B cell (primary cell): Measurements from ENCODE around the gene AHRR. TPM values are rescaled to one million over a fixed set of nuclear protein-coding genes. Genes with fewer than 3 reads are reported as not detected.

Source experiments
- ATAC-seq: fragments of 200-7000 bp; cut with Tn5 transposase; one replicate; pipeline ENCODE4 v1.10.0; 2021; ENCODE audit warnings: low read depth, mild to moderate bottlenecking, moderate number of reproducible peaks, moderate library complexity
- CTCF ChIA-PET: fragments of 350-600 bp; sonication (Branson Sonifier 250); formaldehyde crosslinking; loops from one replicate; lab custom pipeline; 2021; ENCODE audit warnings: antibody characterized with exemption, inconsistent platforms; lab: Charles Lee
- POLR2A ChIA-PET: fragments of 350-600 bp; sonication (Branson Sonifier 250); formaldehyde crosslinking; loops from one replicate; lab custom pipeline; 2021; ENCODE audit warnings: antibody characterized with exemption; lab: Charles Lee
- DNase-seq: peaks from one replicate; pipeline ENCODE4 v3.0.0; 2013
- H2AFZ ChIP-seq: 2 replicates; pipeline ENCODE4 v1.6.1; 2012; ENCODE audit warnings: mild to moderate bottlenecking, low read depth, low read length; ENCODE audit not compliant: insufficient read depth, poor library complexity, severe bottlenecking
- H3K27ac ChIP-seq, 2 donors: 1 replicate in 1 of 2; 2 replicates in 1 of 2; pipeline ENCODE4 v1.5.1; 2012 to 2013; ENCODE audit warnings: low read length in 2 of 2, mild to moderate bottlenecking in 2 of 2, moderate library complexity in 1 of 2
- H3K27me3 ChIP-seq, 4 experiments: fragments of 200-600 bp in 1 of 4; sonication (generic) in 1 of 4; replicated peaks in 1 of 4; 1 replicate in 2 of 4; 2 replicates in 2 of 4; pipeline versions ENCODE4 v1.6.1 to v1.7.0; 2013 to 2016; ENCODE audit warnings: low read length in 3 of 4, mild to moderate bottlenecking in 2 of 4, mixed read lengths in 1 of 4, moderate library complexity in 1 of 4; ENCODE audit not compliant: insufficient read depth in 4 of 4, control insufficient read depth in 3 of 4; ENCODE audit errors: control extremely low read depth in 1 of 4
- H3K36me3 ChIP-seq, 2 experiments: replicated peaks in 1 of 2; 1 replicate in 1 of 2; 2 replicates in 1 of 2; pipeline versions ENCODE4 v1.6.1 to v1.7.1; 2013; ENCODE audit warnings: low read length in 1 of 2; ENCODE audit not compliant: insufficient read depth in 2 of 2, control insufficient read depth in 1 of 2; ENCODE audit errors: control extremely low read depth in 1 of 2, extremely low read depth in 1 of 2
- H3K4me1 ChIP-seq, 2 donors: fragments of 200-600 bp in 1 of 2; sonication (generic) in 1 of 2; 1 replicate in 1 of 2; 2 replicates in 1 of 2; pipeline versions ENCODE4 v1.5.1 to v1.6.1; 2013 to 2017; ENCODE audit warnings: low read length in 2 of 2; ENCODE audit not compliant: control insufficient read depth in 2 of 2, insufficient read depth in 2 of 2
- H3K4me2 ChIP-seq: replicated peaks from 2 replicates; pipeline ENCODE3; 2012; ENCODE audit warnings: mild to moderate bottlenecking, low read depth, low read length; ENCODE audit not compliant: poor library complexity, severe bottlenecking
- H3K4me3 ChIP-seq, 5 experiments: fragments of 200-600 bp in 1 of 5; sonication (generic) in 1 of 5; 1 replicate in 3 of 5; 2 replicates in 2 of 5; pipeline versions ENCODE4 v1.5.1 to v1.7.0; 2011 to 2016; ENCODE audit warnings: low read length in 4 of 5, mild to moderate bottlenecking in 4 of 5, low read depth in 2 of 5, control low read depth in 1 of 5, moderate library complexity in 1 of 5; ENCODE audit not compliant: insufficient read depth in 1 of 5; ENCODE audit errors: control extremely low read depth in 1 of 5, extremely low read depth in 1 of 5
- H3K79me2 ChIP-seq: fragments of 200-600 bp; sonication (generic); one replicate; pipeline ENCODE4 v1.6.0; 2016; ENCODE audit warnings: low read length; ENCODE audit not compliant: control insufficient read depth, insufficient read depth
- H3K9ac ChIP-seq: fragments of 200-600 bp; sonication (generic); 2 replicates; pipeline ENCODE4 v1.6.1; 2017; ENCODE audit warnings: mild to moderate bottlenecking, low read length, moderate library complexity
- H3K9me3 ChIP-seq, 3 donors: one replicate each; pipeline versions ENCODE4 v1.6.1 to v1.7.1; 2013; ENCODE audit warnings: low read length in 2 of 3; ENCODE audit not compliant: control insufficient read depth in 2 of 3, insufficient read depth in 1 of 3; ENCODE audit errors: control extremely low read depth in 1 of 3
- H4K20me1 ChIP-seq: 2 replicates; pipeline ENCODE4 v1.6.0; 2012; ENCODE audit warnings: mild to moderate bottlenecking, low read length; ENCODE audit not compliant: insufficient read depth, control insufficient read depth, poor library complexity, severe bottlenecking
- H3K27ac Mint-ChIP-seq: one replicate; pipeline ENCODE4 v1.8.0; 2021; ENCODE audit warnings: mixed read lengths
- H3K27me3 Mint-ChIP-seq: one replicate; pipeline ENCODE4 v1.8.0; 2021; ENCODE audit warnings: mixed read lengths
- H3K4me1 Mint-ChIP-seq: one replicate; pipeline ENCODE4 v1.8.0; 2021; ENCODE audit warnings: mixed read lengths
- H3K4me3 Mint-ChIP-seq: one replicate; pipeline ENCODE4 v1.8.0; 2021; ENCODE audit warnings: mixed read lengths
- H3K9me3 Mint-ChIP-seq: one replicate; pipeline ENCODE4 v1.8.0; 2022; ENCODE audit warnings: mixed read lengths; ENCODE audit not compliant: insufficient read depth
- EZH2 ChIP-seq: IDR thresholded peaks from 2 replicates; pipeline ENCODE4 v1.6.1; 2012; ENCODE audit warnings: borderline replicate concordance, low read depth, mild to moderate bottlenecking, moderate library complexity, low read length; ENCODE audit not compliant: insufficient read depth, poor library complexity, severe bottlenecking
- WGBS: methylation state at CpG from one replicate; pipeline ENCODE4 v1.1.5; 2013; ENCODE audit warnings: missing lambda C conversion rate; ENCODE audit not compliant: insufficient coverage; 5-methylcytosine and 5-hydroxymethylcytosine counted together
- intact Hi-C: fragments of 100-400 bp; cut with micrococcal nuclease; formaldehyde crosslinking; loops from one replicate; pipeline ENCODE4 v1.10.0; 2022
- polyA plus RNA-seq: library from polyadenylated mRNA; depleted of rRNA; stranded (reverse); fragments of >200 nt; gene quantifications from 2 replicates; pipeline ENCODE4 v1.2.3, GENCODE V29; 2012
- total RNA-seq, 2 donors: library from RNA; stranded (reverse); fragments of 120-200 nt in 1 of 2; gene quantifications; 1 replicate in 1 of 2; 2 replicates in 1 of 2; pipeline versions ENCODE4 v1.2.3 to v1.2.4, GENCODE V29; 2013 to 2022
- TF ChIP-seq, protein P1 (sequence below): fragments of 200-600 bp; IDR thresholded peaks from one replicate; pipeline ENCODE4 v1.8.0; 2022; ENCODE audit warnings: antibody characterized with exemption, mild to moderate bottlenecking

AHRR gene
- total and polyA plus RNA-seq, 2 donors (not counting 1 experiment from before 2014, with no cell fraction given), result 0.13 to 1.7 TPM

DNA sequence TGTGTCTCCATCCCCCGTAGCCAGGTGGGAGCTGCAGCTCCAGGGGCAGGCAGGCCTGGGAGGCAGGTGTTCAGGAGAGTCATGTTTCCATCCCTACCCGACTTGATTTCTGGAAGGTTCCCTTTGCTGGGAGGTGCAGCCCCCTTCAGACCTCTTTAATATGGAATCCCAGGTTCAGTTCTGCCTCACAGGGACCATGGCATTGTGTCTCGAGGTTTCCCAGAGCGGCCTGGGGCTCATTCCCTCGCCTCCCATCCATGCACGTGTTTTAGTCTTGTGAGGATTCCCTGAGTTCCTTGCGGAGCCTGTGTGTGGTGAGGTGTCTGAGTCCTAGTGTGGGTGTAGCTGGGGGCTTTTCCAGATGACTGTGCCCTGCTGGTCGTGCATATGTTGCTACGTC lies 16.5 kb upstream of the AHRR start:
- H3K27ac Mint-ChIP-seq, result no peak overlapping the region

DNA sequence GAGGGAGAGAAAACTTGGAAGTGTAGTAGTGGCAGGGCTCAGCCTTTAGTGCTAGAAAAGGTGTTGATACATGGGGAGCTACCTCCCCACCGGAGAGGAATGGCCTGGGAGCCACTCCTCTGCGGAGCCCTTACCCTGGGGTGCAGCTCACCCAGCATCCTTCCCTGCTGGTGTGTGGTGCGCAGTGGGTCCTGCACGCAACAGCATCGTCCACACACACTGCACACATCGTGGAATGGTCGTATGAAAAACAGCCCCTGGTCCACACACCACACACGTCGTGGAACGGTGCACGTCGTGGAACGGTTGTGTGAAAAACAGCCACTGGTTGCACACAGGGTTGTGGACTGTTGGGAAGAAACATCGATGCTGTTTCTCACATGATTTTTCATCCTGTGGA lies 16.1 kb upstream of the AHRR start:
- ChIA-PET POLR2A (no interaction called here), CTCF (no interaction called here)
- no peak overlapping the region for H3K4me3 ChIP-seq
- no peak overlapping the region for H3K4me3 Mint-ChIP-seq
- TF ChIP-seq, protein P1, sequence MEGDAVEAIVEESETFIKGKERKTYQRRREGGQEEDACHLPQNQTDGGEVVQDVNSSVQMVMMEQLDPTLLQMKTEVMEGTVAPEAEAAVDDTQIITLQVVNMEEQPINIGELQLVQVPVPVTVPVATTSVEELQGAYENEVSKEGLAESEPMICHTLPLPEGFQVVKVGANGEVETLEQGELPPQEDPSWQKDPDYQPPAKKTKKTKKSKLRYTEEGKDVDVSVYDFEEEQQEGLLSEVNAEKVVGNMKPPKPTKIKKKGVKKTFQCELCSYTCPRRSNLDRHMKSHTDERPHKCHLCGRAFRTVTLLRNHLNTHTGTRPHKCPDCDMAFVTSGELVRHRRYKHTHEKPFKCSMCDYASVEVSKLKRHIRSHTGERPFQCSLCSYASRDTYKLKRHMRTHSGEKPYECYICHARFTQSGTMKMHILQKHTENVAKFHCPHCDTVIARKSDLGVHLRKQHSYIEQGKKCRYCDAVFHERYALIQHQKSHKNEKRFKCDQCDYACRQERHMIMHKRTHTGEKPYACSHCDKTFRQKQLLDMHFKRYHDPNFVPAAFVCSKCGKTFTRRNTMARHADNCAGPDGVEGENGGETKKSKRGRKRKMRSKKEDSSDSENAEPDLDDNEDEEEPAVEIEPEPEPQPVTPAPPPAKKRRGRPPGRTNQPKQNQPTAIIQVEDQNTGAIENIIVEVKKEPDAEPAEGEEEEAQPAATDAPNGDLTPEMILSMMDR, result no peak
- no peak for TF ChIP-seq EZH2
- H3K4me1 Mint-ChIP-seq, result peaks cover 14% of the 10 kb centered on the region
- no peaks in the 10 kb centered on the region for H3K27me3 Mint-ChIP-seq
- no peak overlapping the region for H3K27ac Mint-ChIP-seq
- no peaks in the 10 kb centered on the region for H3K9me3 Mint-ChIP-seq
- H3K9ac ChIP-seq, result no peak overlapping the region
- H3K27me3 ChIP-seq, result no peaks in the 10 kb centered on the region
- H3K9me3 ChIP-seq, result no peaks in the 10 kb centered on the region
- H3K27ac ChIP-seq, result no peak overlapping the region
- H3K4me1 ChIP-seq, result no peaks in the 10 kb centered on the region
- H3K36me3 ChIP-seq, result peaks cover 0 to 43% of the 10 kb centered on the region in 2 experiments
- peaks cover 60% of the 10 kb centered on the region for H3K79me2 ChIP-seq
- no peak overlapping the region for H3K4me2 ChIP-seq
- 97% methylated on average over 7 of the region's 14 CpGs for WGBS
- H4K20me1 ChIP-seq, result peaks cover 75% of the 10 kb centered on the region
- no peak for ATAC-seq
- H2AFZ ChIP-seq, result no peak overlapping the region
- DNase-seq, result no peak
- intact Hi-C loops, result no loop called here

More for the DNA sequence above, 16.5 kb upstream of the AHRR start:
- no peak overlapping the region for H3K4me2 ChIP-seq
- H4K20me1 ChIP-seq, result peaks cover 71% of the 10 kb centered on the region
- TF ChIP-seq EZH2, result no peak
- TF ChIP-seq, protein P1, result no peak
- ChIA-PET POLR2A (no interaction called here), CTCF (no interaction called here)
- intact Hi-C loops, result no loop called here
- ATAC-seq (no peak), DNase-seq (no peak)
- no peak overlapping the region for H3K4me3 Mint-ChIP-seq
- peaks cover 60% of the 10 kb centered on the region for H3K79me2 ChIP-seq
- no peaks in the 10 kb centered on the region for H3K27me3 Mint-ChIP-seq
- no peak overlapping the region for H2AFZ ChIP-seq
- no peak overlapping the region for H3K9ac ChIP-seq
- peaks cover 14% of the 10 kb centered on the region for H3K4me1 Mint-ChIP-seq
- H3K27me3 ChIP-seq, result no peaks in the 10 kb centered on the region
- no peaks in the 10 kb centered on the region for H3K9me3 ChIP-seq
- no peaks in the 10 kb centered on the region for H3K4me1 ChIP-seq
- H3K36me3 ChIP-seq, result peaks cover 0 to 39% of the 10 kb centered on the region in 2 experiments
- H3K4me3 ChIP-seq, result no peak overlapping the region
- 95% methylated on average over 9 of the region's 9 CpGs for WGBS
- H3K27ac ChIP-seq, result no peak overlapping the region
- H3K9me3 Mint-ChIP-seq, result no peaks in the 10 kb centered on the region
